Muscle of leg (tissue), 11 donors: ENCODE results near the gene LDLRAD4. TPM values are rescaled to one million over a fixed set of nuclear protein-coding genes. Genes with fewer than 3 reads are reported as not detected.

Experiments used
- DNase-seq: peaks from one replicate; pipeline ENCODE4 v3.0.0; 2013
- H3K27ac ChIP-seq: one replicate; pipeline ENCODE4 v1.5.1; 2013; ENCODE audit warnings: mild to moderate bottlenecking, low read length, control low read depth
- H3K27me3 ChIP-seq: one replicate; pipeline ENCODE4 v1.6.1; 2013; ENCODE audit warnings: low read length; ENCODE audit not compliant: control insufficient read depth, insufficient read depth
- H3K36me3 ChIP-seq: one replicate; pipeline ENCODE4 v1.6.1; 2013; ENCODE audit warnings: low read length; ENCODE audit not compliant: control insufficient read depth, insufficient read depth
- H3K4me1 ChIP-seq: one replicate; pipeline ENCODE4 v1.6.1; 2013; ENCODE audit warnings: low read length; ENCODE audit not compliant: control insufficient read depth, insufficient read depth
- H3K4me3 ChIP-seq: one replicate; pipeline ENCODE4 v1.5.1; 2013; ENCODE audit warnings: low read length, control low read depth
- H3K9me3 ChIP-seq: replicated peaks from 2 replicates; pipeline ENCODE4 v1.6.1; 2013; ENCODE audit warnings: low read depth, low read length; ENCODE audit not compliant: control insufficient read depth
- WGBS: methylation state at CpG from one replicate; pipeline ENCODE4 v1.1.5; 2013; ENCODE audit warnings: missing lambda C conversion rate; ENCODE audit not compliant: insufficient coverage; 5-methylcytosine and 5-hydroxymethylcytosine counted together
- polyA plus RNA-seq, 8 donors: library from polyadenylated mRNA; unstranded; fragments of 120-200 nt; gene quantifications; one replicate each; pipeline versions ENCODE4 v1.2.1 to v1.2.3, GENCODE V29; 2013; ENCODE audit warnings: inconsistent platforms in 1 of 8, low replicate concordance in 1 of 8; ENCODE audit not compliant: insufficient read length in 8 of 8, insufficient read depth in 1 of 8
- total RNA-seq: library from RNA; stranded (reverse); fragments of 120-200 nt; gene quantifications from one replicate; pipeline ENCODE4 v1.2.4, GENCODE V29; 2013

The LDLRAD4 gene
- total and polyA plus RNA-seq, 9 donors: 9.0 to 20.8 (median 14.4) TPM

DNA sequence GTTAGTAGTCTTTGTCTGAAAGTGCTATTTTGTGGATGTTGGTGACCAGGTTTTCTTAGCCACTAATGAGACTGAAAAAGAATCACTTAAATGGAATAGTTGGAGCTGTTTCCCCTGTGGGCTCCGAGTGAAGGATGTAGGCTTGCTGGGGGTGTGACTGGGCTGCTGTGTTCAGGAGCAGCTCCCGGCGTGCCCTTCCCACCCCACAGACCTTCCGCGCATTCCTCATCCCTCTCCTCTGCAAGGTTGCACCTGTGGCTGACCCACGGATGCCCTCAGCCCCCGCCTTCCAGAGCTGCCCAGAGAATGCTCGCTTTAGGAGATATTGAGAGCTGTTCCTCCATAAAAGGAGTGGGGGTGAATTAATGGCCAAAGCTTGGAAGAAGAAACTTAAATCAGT lies 174.3 kb downstream of the LDLRAD4 start:
- WGBS: no CpG with 5 or more reads among the region's 8 CpGs
- no peak overlapping the region for H3K27ac ChIP-seq

DNA sequence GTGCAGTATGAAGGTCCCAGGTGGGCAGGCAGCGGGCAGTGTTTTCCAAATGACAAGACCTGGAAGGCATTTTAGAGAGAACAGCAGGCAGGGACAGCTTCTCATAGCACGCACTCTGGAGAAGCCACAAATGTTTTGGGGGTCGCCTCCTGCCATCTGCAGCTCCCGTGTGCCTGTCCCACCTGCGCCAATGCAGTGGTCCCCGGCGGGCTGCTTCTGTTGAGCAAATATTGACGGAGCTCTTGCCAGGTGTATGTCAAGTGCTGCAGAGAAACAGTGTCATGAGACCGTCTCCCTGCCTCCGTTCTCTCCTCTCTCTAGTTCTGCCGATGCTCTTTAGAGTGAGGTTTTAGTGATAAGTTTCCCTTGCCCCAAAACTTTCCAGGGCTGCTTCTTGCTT lies 174.8 kb downstream of the LDLRAD4 start:
- Histone ChIP-seq H3K4me1 (peaks cover 3% of the 10 kb centered on the region), H3K9me3 (no peaks in the 10 kb centered on the region), H3K4me3 (no peak overlapping the region), H3K27ac (no peak overlapping the region), H3K36me3 (no peaks in the 10 kb centered on the region), H3K27me3 (no peaks in the 10 kb centered on the region)
- WGBS: 86% methylated on average over 8 of the region's 11 CpGs
- no peak for DNase-seq

More for the DNA sequence above, 174.3 kb downstream of the LDLRAD4 start:
- peaks cover 7% of the 10 kb centered on the region for H3K4me1 ChIP-seq
- no peak overlapping the region for H3K4me3 ChIP-seq
- H3K9me3 ChIP-seq: no peaks in the 10 kb centered on the region
- no peak for DNase-seq
- no peaks in the 10 kb centered on the region for H3K36me3 ChIP-seq
- H3K27me3 ChIP-seq: no peaks in the 10 kb centered on the region

- Histone ChIP-seq H3K4me3 (no peak overlapping the region), H3K9me3 (no peaks in the 10 kb centered on the region), H3K36me3 (no peaks in the 10 kb centered on the region), H3K27me3 (no peaks in the 10 kb centered on the region), H3K27ac (no peak overlapping the region), H3K4me1 (no peaks in the 10 kb centered on the region)
- WGBS: 50% methylated on average over 1 of the region's 3 CpGs
- DNase-seq: no peak
Observed at GRCh38 chr18:13394801-13395200, 176.2 kb downstream of the LDLRAD4 start.

- Histone ChIP-seq H3K36me3 (no peaks in the 10 kb centered on the region), H3K4me3 (no peak overlapping the region), H3K27me3 (no peaks in the 10 kb centered on the region), H3K27ac (no peak overlapping the region), H3K9me3 (no peaks in the 10 kb centered on the region), H3K4me1 (no peaks in the 10 kb centered on the region)
- 78% methylated on average over 5 of the region's 22 CpGs for WGBS
- no peak for DNase-seq
Observed at GRCh38 chr18:13395577-13395976, 177.0 kb downstream of the LDLRAD4 start.

DNA sequence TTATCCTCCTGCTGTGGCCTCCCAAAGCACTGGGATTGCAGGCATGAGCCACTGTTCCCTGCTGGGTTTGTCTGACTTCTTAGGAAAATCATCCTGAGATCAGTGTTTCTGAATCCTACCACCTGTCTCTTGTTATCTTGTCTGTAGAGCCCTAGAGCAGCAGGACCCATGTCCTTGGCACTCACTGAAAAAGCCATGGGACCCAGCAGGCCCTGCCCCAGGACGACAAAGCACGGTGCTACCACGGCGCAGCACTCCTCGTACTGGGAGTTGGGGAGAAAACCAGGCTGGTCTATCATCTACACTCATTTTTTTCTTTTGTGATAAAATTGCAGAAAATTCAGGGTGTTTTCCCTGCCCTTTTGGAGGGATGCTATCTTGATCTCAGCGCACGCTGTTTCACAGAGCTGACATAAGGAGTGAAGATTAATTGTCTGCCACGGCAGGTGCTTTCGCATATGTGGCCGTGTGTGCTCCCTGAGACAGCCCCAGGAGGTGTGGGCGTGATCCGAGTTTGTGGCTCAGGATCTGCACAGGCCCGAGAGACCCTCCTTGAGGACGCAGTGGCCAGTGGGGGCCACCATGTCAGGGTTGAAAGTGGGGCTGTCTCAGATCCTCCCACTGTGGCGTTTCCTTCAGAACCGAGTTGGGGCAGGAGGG lies 179.1 kb downstream of the LDLRAD4 start:
- Histone ChIP-seq H3K4me3 (no peak overlapping the region), H3K9me3 (no peaks in the 10 kb centered on the region), H3K27me3 (no peaks in the 10 kb centered on the region), H3K36me3 (no peaks in the 10 kb centered on the region), H3K27ac (no peak overlapping the region), H3K4me1 (no peaks in the 10 kb centered on the region)
- WGBS: 74% methylated on average over 9 of the region's 16 CpGs
- no peak for DNase-seq

DNA sequence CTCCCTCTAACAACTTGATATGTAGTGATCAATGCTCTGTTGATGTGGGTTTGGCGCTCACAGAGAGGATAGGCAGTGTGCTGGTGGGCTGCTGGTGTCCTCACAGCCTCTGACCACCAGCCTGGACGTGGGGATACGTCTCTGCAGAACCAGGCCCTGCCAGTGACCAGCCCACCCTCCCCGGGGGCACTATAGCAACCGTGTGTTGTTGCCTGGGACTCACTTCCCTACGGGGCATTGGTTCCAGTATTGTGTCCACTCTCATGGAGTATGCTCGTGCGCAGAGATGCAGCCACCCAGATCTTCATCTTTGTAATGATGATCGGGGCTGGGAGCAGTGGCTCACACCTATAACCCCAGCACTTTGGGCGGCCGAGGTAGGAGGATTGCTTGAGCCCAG lies 180.1 kb downstream of the LDLRAD4 start:
- Histone ChIP-seq H3K4me3 (no peak overlapping the region), H3K9me3 (no peaks in the 10 kb centered on the region), H3K36me3 (no peaks in the 10 kb centered on the region), H3K27ac (no peak overlapping the region), H3K4me1 (no peaks in the 10 kb centered on the region), H3K27me3 (no peaks in the 10 kb centered on the region)
- DNase-seq: no peak
- 85% methylated on average over 9 of the region's 11 CpGs for WGBS

- H3K4me1 ChIP-seq: no peaks in the 10 kb centered on the region
Observed at GRCh38 chr18:13399511-13399910, 181.0 kb downstream of the LDLRAD4 start.

DNA sequence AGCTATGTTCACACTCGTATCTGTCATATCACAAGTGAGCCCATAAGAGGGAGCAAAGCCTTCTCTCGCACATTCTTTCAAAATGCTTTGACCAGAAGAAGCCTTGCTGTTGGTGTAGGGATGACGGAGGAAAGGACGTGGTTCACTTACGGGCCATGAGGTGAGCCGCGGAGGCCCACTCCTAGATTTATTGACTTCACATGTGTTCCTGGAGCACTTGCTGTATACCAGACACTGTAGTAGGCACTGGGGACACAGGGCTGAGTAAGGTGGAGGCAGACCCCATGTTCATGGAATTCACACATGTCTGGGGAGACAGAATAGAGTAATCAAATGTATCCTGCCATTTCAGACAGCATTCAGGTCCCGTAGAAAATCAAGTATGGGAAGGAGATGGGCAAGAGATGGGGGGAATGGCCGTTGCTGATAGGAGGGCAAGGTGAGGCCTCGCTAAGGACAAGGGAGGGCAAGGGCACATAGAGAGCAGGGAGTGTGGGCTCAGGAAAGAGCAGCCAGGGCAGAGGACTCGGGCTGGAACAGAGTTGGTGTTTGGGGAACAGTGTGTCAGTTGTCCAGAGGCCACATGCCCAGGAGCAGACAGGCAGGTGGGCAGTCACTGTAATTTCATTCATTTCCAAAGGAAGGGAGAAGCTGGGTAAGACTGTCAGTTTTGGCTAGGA lies 182.2 kb downstream of the LDLRAD4 start:
- WGBS: 89% methylated on average over 9 of the region's 11 CpGs
- H3K27ac ChIP-seq: no peak overlapping the region
- H3K9me3 ChIP-seq: no peaks in the 10 kb centered on the region
- no peak overlapping the region for H3K4me3 ChIP-seq
- DNase-seq: no peak
- H3K27me3 ChIP-seq: no peaks in the 10 kb centered on the region
- H3K4me1 ChIP-seq: no peaks in the 10 kb centered on the region
- no peaks in the 10 kb centered on the region for H3K36me3 ChIP-seq

More at GRCh38 chr18:13399511-13399910, 181.0 kb downstream of the LDLRAD4 start:
- no peak overlapping the region for H3K4me3 ChIP-seq
- no peak for DNase-seq
- 90% methylated on average over 3 of the region's 8 CpGs for WGBS
- no peak overlapping the region for H3K27ac ChIP-seq
- no peaks in the 10 kb centered on the region for H3K27me3 ChIP-seq
- no peaks in the 10 kb centered on the region for H3K36me3 ChIP-seq
- H3K9me3 ChIP-seq: no peaks in the 10 kb centered on the region

GRCh38 chr18:13401404-13401803 lies 182.8 kb downstream of the LDLRAD4 start:
- no peak for DNase-seq
- no peaks in the 10 kb centered on the region for H3K36me3 ChIP-seq
- 75% methylated on average over 4 of the region's 8 CpGs for WGBS

GRCh38 chr18:13401826-13402225 lies 183.3 kb downstream of the LDLRAD4 start:
- Histone ChIP-seq H3K27ac (no peak overlapping the region), H3K4me3 (no peak overlapping the region), H3K4me1 (no peaks in the 10 kb centered on the region), H3K27me3 (no peaks in the 10 kb centered on the region), H3K9me3 (no peaks in the 10 kb centered on the region), H3K36me3 (no peaks in the 10 kb centered on the region)
- no peak for DNase-seq
- 84% methylated on average over 10 of the region's 10 CpGs for WGBS

More at GRCh38 chr18:13401404-13401803, 182.8 kb downstream of the LDLRAD4 start:
- Histone ChIP-seq H3K27me3 (no peaks in the 10 kb centered on the region), H3K9me3 (no peaks in the 10 kb centered on the region), H3K27ac (no peak overlapping the region), H3K4me1 (no peaks in the 10 kb centered on the region), H3K4me3 (no peak overlapping the region)
